Adrenal gland (tissue), 5 donors: Measurements from ENCODE around the gene FBXL12.

ENCODE experiments used
- POLR2A ChIP-seq, 2 donors: fragments of 450-650 bp; IDR thresholded peaks; one replicate each; pipeline ENCODE4 v1.6.1; 2017; ENCODE audit warnings: antibody characterized with exemption in 2 of 2, mild to moderate bottlenecking in 2 of 2, moderate library complexity in 1 of 2
- TF ChIP-seq, protein P1 (sequence below), 6 experiments: fragments of 450-650 bp in 4 of 6; fragments of 200-600 bp in 2 of 6; sonication (generic) in 1 of 6; IDR thresholded peaks; 1 replicate in 5 of 6; 2 replicates in 1 of 6; pipeline versions ENCODE4 v1.5.1 to v1.8.0; 2016 to 2021; ENCODE audit warnings: antibody characterized with exemption in 6 of 6, mild to moderate bottlenecking in 2 of 6, moderate library complexity in 1 of 6
- donor health status: DM: no; HTN: no; CAD: no.

GRCh38 chr19:9860407-9860806 lies 41.5 kb upstream of the FBXL12 start:
- TF ChIP-seq, protein P1, sequence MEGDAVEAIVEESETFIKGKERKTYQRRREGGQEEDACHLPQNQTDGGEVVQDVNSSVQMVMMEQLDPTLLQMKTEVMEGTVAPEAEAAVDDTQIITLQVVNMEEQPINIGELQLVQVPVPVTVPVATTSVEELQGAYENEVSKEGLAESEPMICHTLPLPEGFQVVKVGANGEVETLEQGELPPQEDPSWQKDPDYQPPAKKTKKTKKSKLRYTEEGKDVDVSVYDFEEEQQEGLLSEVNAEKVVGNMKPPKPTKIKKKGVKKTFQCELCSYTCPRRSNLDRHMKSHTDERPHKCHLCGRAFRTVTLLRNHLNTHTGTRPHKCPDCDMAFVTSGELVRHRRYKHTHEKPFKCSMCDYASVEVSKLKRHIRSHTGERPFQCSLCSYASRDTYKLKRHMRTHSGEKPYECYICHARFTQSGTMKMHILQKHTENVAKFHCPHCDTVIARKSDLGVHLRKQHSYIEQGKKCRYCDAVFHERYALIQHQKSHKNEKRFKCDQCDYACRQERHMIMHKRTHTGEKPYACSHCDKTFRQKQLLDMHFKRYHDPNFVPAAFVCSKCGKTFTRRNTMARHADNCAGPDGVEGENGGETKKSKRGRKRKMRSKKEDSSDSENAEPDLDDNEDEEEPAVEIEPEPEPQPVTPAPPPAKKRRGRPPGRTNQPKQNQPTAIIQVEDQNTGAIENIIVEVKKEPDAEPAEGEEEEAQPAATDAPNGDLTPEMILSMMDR (IDR thresholded peaks at IDR 0.05): no peak
- TF ChIP-seq POLR2A (IDR thresholded peaks at IDR 0.05): no peak
